Activated naive CD8-positive, alpha-beta T cell treated with anti-CD3 and anti-CD28 coated beads for 36 hours (primary cell): ENCODE results near the gene MST1R. TPM values are rescaled to one million over a fixed set of nuclear protein-coding genes. Genes with fewer than 3 reads are reported as not detected.

Experiments used
- DNase-seq: peaks from one replicate; pipeline ENCODE4 v3.0.0; 2021
- H3K27ac Mint-ChIP-seq: one replicate; pipeline ENCODE4 v1.8.0; 2022; ENCODE audit warnings: mild to moderate bottlenecking, moderate library complexity, mixed read lengths
- H3K27me3 Mint-ChIP-seq: one replicate; pipeline ENCODE4 v1.8.0; 2022; ENCODE audit warnings: mild to moderate bottlenecking, mixed read lengths
- H3K36me3 Mint-ChIP-seq: one replicate; pipeline ENCODE4 v1.8.0; 2021; ENCODE audit warnings: mild to moderate bottlenecking, mixed read lengths
- H3K4me1 Mint-ChIP-seq: one replicate; pipeline ENCODE4 v1.8.0; 2021; ENCODE audit warnings: mixed read lengths
- H3K4me3 Mint-ChIP-seq: one replicate; pipeline ENCODE4 v1.8.0; 2022; ENCODE audit warnings: mild to moderate bottlenecking, moderate library complexity, mixed read lengths
- H3K9me3 Mint-ChIP-seq: one replicate; pipeline ENCODE4 v1.8.0; 2022; ENCODE audit warnings: mixed read lengths
- total RNA-seq, 2 experiments: library from RNA; stranded (reverse); gene quantifications; one replicate each; pipeline ENCODE4 v1.2.3, GENCODE V29; 2021

MST1R gene
- total RNA-seq, 2 experiments from 2014 or later: 0.74 to 0.76 TPM

DNA sequence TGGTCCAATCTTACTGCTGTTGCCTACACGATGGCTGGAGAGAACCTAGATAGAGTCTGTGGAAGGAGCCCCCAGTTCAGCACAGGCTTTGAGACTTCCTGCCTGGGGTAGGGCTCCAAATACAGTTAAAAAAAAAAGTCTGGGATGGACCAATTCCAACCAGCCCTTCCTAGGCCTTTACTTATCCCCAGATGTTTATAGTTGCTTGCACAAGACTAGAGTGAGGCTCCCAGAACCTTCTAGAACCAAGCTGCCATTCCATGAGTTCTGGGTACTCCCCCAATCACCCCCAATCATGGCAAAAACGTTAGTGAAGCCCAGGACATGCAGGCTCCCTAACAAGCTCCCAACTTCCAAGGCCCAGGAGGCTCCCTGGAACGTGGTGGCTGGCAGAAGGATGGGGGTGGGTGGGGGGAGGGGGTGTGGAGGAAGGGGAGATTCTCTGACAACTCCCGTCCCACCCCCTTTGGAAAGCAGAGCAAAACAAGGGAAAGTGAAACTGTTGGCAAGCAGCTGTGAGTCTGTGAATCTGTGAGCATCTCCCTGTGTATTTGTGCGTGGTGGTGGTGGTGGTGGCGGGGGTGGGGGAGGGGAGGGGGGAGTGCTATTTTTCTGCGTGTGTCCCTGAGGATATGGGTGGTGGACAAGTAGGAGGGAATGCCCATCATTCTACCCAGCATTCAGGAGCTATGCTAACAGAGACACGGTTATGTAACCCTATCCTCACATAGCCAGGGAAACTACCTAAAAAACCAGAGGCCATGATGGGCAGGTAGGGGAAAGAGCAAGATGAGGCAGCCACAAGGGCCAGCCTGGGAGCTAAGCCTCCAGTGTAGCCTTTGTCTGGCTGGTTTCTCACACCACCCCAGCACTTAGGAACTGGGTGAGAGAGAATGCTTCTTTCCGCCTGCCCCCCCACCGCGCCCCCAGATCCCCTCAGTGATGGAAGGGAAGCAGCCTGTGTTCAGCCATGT lies 2.0 kb downstream of the MST1R start:
- H3K27me3 Mint-ChIP-seq: no peaks in the 10 kb centered on the region
- H3K27ac Mint-ChIP-seq: no peak overlapping the region
- peaks cover 2% of the 10 kb centered on the region for H3K36me3 Mint-ChIP-seq
- DNase-seq: no peak
- no peak overlapping the region for H3K4me3 Mint-ChIP-seq
- peaks cover 16% of the 10 kb centered on the region for H3K4me1 Mint-ChIP-seq
- H3K9me3 Mint-ChIP-seq: no peaks in the 10 kb centered on the region

DNA sequence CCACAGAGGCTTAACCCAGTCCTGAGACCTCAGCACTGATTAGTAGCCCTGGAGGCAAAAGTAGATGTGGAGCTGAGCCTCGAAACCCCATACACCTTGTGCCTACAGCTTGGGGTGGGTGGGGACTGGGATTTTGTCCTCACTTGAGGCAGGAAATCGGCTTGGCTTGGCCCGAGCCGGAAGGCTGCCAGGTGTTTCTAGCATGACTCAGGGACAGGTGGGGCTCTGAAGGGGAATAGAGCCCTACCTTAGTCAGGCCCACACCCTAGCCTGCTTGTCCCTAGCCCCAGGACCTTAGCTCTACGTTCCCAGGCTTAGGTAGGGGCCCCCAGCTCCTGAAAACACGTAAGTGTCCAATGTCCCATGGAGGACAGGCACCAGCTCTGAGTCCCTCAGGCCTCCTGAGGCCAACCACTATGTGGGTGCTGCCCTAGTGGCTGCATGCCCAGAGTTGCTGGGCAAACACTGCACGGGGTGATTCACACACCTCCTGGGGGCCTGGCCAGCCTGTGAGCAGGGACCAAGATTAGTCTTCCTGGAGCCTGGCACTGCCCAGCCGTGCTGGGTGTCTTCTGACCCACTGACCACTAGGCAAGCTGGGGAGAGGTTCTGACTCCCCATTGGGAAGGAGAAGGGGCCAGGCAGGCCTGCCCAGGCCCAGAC lies 3.1 kb downstream of the MST1R start:
- Mint-ChIP-seq H3K36me3 (no peaks in the 10 kb centered on the region), H3K4me3 (no peak overlapping the region), H3K9me3 (no peaks in the 10 kb centered on the region), H3K27ac (no peak overlapping the region), H3K4me1 (peaks cover 6% of the 10 kb centered on the region), H3K27me3 (no peaks in the 10 kb centered on the region)
- no peak for DNase-seq

DNA sequence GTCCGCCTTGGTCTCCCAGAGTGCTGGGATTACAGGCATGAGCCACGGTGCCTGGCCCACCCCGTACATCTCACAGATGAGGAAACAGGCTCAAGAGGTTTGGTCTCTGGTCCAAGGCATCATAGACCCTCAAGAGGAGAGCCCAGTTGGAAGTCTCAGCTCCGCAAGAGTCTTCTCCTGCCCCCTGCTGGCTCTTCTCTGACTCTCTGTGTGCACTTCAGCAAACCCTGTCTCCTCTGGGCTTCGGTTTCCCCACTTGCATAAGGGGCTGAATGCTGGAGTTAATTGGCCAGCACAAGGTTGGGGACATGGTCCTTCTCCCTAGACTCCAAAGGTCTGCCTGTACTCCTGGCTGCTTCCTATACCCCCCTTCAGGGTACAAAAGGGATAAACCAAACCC lies 3.9 kb downstream of the MST1R start:
- H3K9me3 Mint-ChIP-seq: no peaks in the 10 kb centered on the region
- DNase-seq: no peak
- H3K27ac Mint-ChIP-seq: no peak overlapping the region

DNA sequence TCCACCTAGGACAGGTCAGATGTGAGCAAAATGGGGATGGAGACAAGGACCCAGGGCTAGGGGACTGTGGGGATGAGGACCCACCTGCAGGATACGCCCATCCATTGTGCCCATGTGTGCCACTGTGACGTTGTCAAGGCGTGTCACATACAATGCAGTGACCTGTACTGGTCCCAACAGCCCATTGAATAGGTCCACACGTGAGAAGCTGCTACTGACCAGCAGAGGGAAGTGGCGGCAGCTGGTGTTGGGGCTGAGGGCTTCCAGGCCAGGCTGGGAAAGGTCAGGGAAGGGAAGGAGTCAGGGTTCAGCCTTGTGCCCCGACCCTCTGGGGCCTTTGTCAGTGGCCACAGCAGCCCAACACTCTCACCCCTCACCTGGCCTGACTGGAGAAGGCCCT lies 4.7 kb downstream of the MST1R start:
- no peak for DNase-seq
- Mint-ChIP-seq H3K4me1 (peaks cover 2% of the 10 kb centered on the region), H3K27ac (no peak overlapping the region), H3K9me3 (no peaks in the 10 kb centered on the region), H3K4me3 (no peak overlapping the region), H3K27me3 (no peaks in the 10 kb centered on the region), H3K36me3 (no peaks in the 10 kb centered on the region)

More for the DNA sequence above, 3.9 kb downstream of the MST1R start:
- Mint-ChIP-seq H3K36me3 (no peaks in the 10 kb centered on the region), H3K4me3 (no peak overlapping the region), H3K4me1 (peaks cover 5% of the 10 kb centered on the region), H3K27me3 (no peaks in the 10 kb centered on the region)

DNA sequence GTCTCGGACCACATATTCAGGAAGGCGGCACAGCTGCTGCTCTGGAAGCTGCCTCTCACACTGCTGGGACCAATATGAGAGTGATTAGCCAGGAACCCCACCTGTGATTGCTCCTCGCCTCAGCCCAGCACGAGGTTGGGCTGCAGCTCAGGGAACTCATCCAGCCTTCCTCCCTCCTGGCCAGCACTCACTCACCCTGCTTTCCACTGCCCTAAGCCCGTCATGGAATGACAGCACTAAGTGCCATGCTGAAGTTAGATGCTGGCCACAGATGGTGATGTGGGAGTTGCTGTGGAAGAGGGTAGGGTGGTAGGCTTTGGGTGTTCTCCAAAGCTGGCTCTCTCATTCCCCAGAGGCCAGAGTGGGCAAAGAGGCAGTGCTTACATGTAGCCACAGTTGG lies 7.3 kb downstream of the MST1R start:
- Mint-ChIP-seq H3K4me1 (no peaks in the 10 kb centered on the region), H3K27ac (no peak overlapping the region)

DNA sequence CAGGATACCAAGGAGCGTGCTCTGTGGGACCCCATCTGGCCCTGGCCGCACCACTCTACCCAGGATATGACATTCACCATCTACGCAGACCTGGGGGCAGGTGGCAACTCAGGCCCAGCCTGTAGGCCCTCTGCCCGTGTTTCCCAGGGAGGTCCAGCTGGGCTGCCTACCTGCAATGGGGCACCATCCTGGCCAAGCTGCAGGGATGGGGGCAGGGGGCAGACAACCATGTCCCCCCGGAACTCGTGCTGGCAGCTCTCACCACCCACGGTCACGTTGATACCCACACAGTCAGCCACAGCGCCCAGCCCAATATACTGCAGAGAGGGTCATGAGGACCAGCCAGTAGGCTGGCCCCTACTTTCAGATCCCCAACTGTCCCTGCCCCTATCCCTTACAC lies 7.9 kb downstream of the MST1R start:
- no peak overlapping the region for H3K4me3 Mint-ChIP-seq
- H3K9me3 Mint-ChIP-seq: no peaks in the 10 kb centered on the region
- no peaks in the 10 kb centered on the region for H3K36me3 Mint-ChIP-seq
- H3K27me3 Mint-ChIP-seq: no peaks in the 10 kb centered on the region
- no peak for DNase-seq
- H3K4me1 Mint-ChIP-seq: no peaks in the 10 kb centered on the region
- no peak overlapping the region for H3K27ac Mint-ChIP-seq

More for the DNA sequence above, 7.3 kb downstream of the MST1R start:
- Mint-ChIP-seq H3K9me3 (no peaks in the 10 kb centered on the region), H3K4me3 (no peak overlapping the region), H3K36me3 (no peaks in the 10 kb centered on the region), H3K27me3 (no peaks in the 10 kb centered on the region)
- no peak for DNase-seq

DNA sequence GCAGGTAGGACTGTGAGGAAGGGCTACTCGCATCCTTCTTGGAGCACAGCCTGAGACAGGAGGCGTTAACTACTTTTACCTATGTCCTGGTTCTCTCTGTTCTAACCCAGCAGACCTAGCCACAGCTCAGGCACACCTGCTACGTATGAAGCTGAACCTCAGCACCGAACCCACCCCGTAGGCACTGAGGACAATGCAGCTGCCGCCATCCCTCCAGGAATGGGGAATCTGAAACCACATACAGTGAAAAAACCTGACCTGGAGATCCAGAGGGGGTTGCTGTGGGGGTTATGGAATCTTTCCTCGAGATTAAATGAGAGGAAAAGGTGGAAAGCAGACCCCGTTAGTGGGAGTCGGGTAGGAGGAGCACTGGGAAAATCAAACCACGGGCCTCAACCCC lies 14.4 kb downstream of the MST1R start:
- Mint-ChIP-seq H3K4me3 (no peak overlapping the region), H3K27ac (no peak overlapping the region), H3K9me3 (no peaks in the 10 kb centered on the region), H3K4me1 (peaks cover 3% of the 10 kb centered on the region), H3K36me3 (no peaks in the 10 kb centered on the region), H3K27me3 (no peaks in the 10 kb centered on the region)
- no peak for DNase-seq

DNA sequence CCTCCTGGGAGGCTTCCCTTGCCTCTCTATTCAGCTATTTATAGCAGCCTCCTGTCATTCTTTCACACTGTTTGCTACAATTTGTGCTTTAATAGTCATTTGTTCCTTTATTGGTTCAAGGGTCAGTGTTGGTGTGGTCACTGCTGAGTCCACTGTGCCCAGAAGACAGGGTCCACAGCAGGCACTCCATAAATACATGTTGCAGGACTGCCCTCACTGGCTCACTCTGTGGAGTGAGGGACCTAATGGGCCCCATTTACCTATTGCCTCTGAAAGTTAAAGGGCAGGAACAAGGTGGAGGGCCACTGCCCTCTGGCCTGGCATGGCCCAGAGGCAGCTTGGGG lies 16.8 kb downstream of the MST1R start:
- no peak for DNase-seq
- Mint-ChIP-seq H3K4me1 (peaks cover 3% of the 10 kb centered on the region), H3K27me3 (no peaks in the 10 kb centered on the region), H3K36me3 (no peaks in the 10 kb centered on the region), H3K4me3 (no peak overlapping the region), H3K9me3 (no peaks in the 10 kb centered on the region), H3K27ac (no peak overlapping the region)

DNA sequence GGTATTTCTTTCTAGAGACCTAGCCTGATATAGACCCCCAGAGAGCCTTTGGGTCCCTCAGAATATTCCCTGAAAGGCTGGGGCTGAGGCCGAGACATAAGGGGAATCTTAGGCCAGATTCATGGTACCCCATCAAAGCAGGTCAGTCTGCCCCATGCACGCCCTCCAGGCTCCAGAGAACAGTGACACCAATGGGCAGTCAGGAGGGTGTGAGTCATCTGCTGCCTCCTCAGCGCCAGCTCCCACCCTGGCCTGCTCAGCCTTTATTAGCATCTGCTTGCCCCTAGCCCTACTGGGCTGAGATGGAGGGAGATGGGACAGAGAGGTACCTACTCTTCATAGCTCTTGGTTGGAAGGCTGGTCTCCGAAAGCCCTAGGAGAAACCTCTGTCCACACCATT lies 19.7 kb downstream of the MST1R start:
- Mint-ChIP-seq H3K36me3 (no peaks in the 10 kb centered on the region), H3K9me3 (no peaks in the 10 kb centered on the region), H3K27me3 (no peaks in the 10 kb centered on the region), H3K4me3 (no peak overlapping the region), H3K27ac (no peak overlapping the region), H3K4me1 (no peaks in the 10 kb centered on the region)
- DNase-seq: no peak

DNA sequence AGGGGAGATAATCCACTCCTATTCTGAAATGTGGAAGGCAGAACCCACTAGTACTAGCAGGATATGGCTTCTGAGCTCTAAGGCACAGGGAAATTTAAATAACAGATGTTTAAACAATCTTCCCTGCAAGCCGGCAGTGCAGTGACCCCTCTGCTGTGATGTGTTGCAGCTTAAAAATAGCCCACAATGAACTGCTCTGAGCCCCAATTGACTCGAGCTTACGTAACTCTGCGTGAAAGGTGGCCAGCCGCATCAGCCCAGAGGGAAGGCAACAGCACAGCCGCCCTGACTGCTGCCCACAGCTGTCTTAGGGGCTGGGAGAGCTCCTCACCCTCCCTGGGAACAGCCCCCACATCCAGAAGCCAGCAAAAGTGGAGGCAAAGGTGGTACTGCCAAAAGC lies 21.5 kb downstream of the MST1R start:
- H3K27me3 Mint-ChIP-seq: no peaks in the 10 kb centered on the region
- no peak overlapping the region for H3K4me3 Mint-ChIP-seq
- H3K4me1 Mint-ChIP-seq: no peaks in the 10 kb centered on the region
- H3K9me3 Mint-ChIP-seq: no peaks in the 10 kb centered on the region
- no peaks in the 10 kb centered on the region for H3K36me3 Mint-ChIP-seq
- no peak for DNase-seq
- H3K27ac Mint-ChIP-seq: no peak overlapping the region

DNA sequence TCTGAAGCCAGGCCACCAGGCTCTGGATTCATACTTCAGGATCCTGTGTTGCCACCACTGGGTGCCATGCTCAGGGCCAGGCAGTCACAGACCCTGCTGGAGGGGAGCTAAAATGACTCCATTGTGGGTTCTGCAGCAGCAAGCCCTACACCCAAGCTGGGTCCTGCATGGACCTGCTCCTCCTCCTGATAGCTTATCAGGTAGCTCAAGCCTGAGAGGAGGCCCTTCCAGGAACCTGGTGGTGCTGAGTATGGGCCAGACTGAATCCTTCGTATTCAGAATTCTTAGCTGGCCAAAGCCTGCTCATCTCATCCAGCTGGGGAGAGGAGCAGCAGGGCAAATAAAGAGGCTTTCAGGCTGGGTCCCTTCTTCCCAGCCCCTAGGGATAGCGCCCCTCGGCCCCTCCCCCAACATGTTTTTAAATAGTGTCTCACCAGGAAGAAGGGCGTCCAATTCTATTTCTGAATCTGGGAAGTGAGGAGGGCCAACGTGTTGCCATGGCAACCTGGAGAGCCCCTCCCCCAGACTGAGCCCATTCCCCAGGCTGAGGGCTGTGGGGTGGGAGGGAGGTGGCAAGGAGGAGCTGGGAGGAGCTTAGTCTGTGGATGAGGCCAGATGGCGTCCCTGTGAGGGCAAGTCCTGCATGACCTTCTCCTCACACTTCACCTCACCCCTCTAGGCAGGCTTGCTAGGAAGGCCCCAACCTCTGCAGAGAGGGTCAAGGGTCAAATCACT lies 22.9 kb downstream of the MST1R start:
- Mint-ChIP-seq H3K27me3 (no peaks in the 10 kb centered on the region), H3K4me1 (no peaks in the 10 kb centered on the region), H3K27ac (no peak overlapping the region), H3K36me3 (no peaks in the 10 kb centered on the region), H3K4me3 (no peak overlapping the region), H3K9me3 (no peaks in the 10 kb centered on the region)
- no peak for DNase-seq

DNA sequence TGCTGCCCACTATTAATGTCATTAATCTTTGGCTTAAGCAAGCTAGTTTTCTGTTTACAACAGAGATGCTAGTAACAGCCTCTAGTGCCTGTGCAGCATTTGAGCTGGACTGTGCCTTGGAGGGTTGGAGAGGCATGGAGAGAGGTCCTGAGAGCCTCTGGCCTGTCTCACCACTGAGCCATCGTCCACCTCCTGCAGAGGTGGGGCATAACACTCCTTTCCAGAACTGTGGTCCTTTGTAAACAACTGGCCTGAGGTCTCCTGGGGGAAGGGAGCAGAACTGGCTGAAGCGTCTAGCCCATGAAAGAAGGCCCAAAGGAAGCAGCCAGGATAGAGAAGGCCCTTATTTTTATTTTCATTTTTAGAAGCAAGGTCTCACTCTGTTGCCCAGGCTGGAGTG lies 24.0 kb downstream of the MST1R start:
- no peaks in the 10 kb centered on the region for H3K9me3 Mint-ChIP-seq
- no peak overlapping the region for H3K27ac Mint-ChIP-seq
- no peaks in the 10 kb centered on the region for H3K36me3 Mint-ChIP-seq
- H3K4me1 Mint-ChIP-seq: no peaks in the 10 kb centered on the region
- DNase-seq: no peak
- H3K27me3 Mint-ChIP-seq: no peaks in the 10 kb centered on the region
- no peak overlapping the region for H3K4me3 Mint-ChIP-seq

DNA sequence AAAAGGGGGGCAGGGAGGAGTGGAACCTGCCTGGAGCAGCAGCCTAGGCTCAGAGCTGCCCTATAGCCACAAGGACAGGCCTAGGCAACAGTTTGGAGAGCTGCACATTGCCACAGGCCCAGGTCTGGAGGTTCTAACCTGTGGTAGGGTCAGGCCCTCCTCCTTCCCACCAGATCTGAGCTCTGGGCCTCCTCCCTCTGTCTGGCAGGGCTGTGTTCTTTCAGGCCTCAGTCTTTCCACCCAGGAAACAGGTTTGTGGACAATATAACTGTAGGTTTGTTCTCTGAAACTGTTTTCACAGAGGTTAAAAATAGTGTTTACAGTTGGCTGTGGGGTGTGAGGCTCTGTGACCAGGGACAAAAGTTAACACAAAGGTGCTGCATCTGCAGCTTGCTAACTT lies 25.0 kb downstream of the MST1R start:
- Mint-ChIP-seq H3K9me3 (no peaks in the 10 kb centered on the region), H3K4me3 (no peak overlapping the region), H3K27ac (no peak overlapping the region), H3K27me3 (no peaks in the 10 kb centered on the region), H3K36me3 (no peaks in the 10 kb centered on the region), H3K4me1 (no peaks in the 10 kb centered on the region)
- no peak for DNase-seq

DNA sequence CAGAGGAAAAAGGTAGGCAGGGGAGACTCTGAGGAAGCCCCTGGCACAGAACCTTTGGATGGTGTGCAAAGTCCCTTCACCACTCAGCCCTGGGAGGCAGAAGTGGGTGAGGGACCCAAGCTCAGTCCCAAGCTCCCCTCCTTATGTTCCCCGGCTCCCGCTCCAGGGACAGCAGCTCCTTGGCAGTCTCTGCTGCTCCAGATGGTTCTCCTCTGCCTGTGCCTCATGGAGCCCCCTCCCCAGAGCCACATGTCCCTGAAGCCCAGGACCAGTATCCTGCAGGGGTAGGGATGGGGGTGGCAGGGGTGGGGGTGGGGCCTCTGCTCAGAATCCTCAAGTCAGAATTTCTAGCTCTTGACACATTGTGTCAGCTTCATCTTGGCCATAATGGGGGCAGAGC lies 26.0 kb downstream of the MST1R start:
- DNase-seq: no peak
- Mint-ChIP-seq H3K27ac (no peak overlapping the region), H3K4me1 (no peaks in the 10 kb centered on the region), H3K4me3 (no peak overlapping the region), H3K27me3 (no peaks in the 10 kb centered on the region), H3K36me3 (no peaks in the 10 kb centered on the region), H3K9me3 (no peaks in the 10 kb centered on the region)

DNA sequence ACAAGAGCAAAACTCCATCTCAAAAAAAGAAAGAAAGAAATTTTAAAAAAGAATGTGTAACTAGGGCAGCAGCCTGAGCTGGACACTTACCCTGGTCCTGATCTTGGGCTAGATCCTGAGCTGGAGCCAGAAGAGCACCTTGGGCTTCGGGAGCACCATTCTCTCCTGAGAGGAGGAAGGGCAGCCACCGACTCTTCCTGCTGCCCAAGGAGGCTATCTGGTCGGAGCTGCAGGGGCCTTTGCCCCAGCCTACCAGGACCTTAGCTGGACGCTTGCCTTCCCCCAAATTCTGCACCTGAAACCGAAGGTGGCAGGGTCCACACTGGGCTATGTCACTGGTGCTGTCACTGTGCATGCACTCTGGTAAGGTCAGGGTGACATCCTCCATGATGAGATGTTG lies 27.1 kb downstream of the MST1R start:
- H3K27me3 Mint-ChIP-seq: no peaks in the 10 kb centered on the region
- H3K36me3 Mint-ChIP-seq: no peaks in the 10 kb centered on the region
- DNase-seq: no peak
- H3K9me3 Mint-ChIP-seq: no peaks in the 10 kb centered on the region
- no peak overlapping the region for H3K27ac Mint-ChIP-seq
- H3K4me3 Mint-ChIP-seq: no peak overlapping the region
- H3K4me1 Mint-ChIP-seq: no peaks in the 10 kb centered on the region
